Measurements from ENCODE around the gene BCAS3.

BCAS3 gene

GRCh38 chr17:61393904-61394629 lies 716.4 kb downstream of the BCAS3 start:
- no peak for DNase-seq

- no peak for DNase-seq
Measured at GRCh38 chr17:61394630-61395408, 717.2 kb downstream of the BCAS3 start.

- no peak for DNase-seq
Measured at GRCh38 chr17:61395409-61395982, 717.8 kb downstream of the BCAS3 start.

GRCh38 chr17:61395983-61396585 lies 718.4 kb downstream of the BCAS3 start:
- no peak for DNase-seq

GRCh38 chr17:61396586-61397085 lies 719.0 kb downstream of the BCAS3 start:
- no peak for DNase-seq

- DNase-seq: no peak
Measured at GRCh38 chr17:61397086-61397842, 719.6 kb downstream of the BCAS3 start.

GRCh38 chr17:61398721-61399130 lies 721.1 kb downstream of the BCAS3 start:
- no peak for DNase-seq

- no peak for DNase-seq
Measured at GRCh38 chr17:61399131-61400065, 721.7 kb downstream of the BCAS3 start, which contains the start of gene TBX2. Gene TBX2 (plus strand): TSS chr17:61399843. CDS start chr17:61400177, 334 bp downstream.

GRCh38 chr17:61400066-61400716 lies 722.5 kb downstream of the BCAS3 start:
- no peak for DNase-seq

GRCh38 chr17:61400717-61401388 lies 723.2 kb downstream of the BCAS3 start:
- no peak for DNase-seq

GRCh38 chr17:61401389-61402072 lies 723.9 kb downstream of the BCAS3 start:
- DNase-seq: no peak

- no peak for DNase-seq
Measured at GRCh38 chr17:61402073-61402541, 724.5 kb downstream of the BCAS3 start.

GRCh38 chr17:61402978-61403800 lies 725.5 kb downstream of the BCAS3 start:
- peak; percentile 89 for DNase-seq

GRCh38 chr17:61403801-61404662 lies 726.4 kb downstream of the BCAS3 start:
- DNase-seq: peak; percentile 26

- no peak for DNase-seq
Measured at GRCh38 chr17:61404663-61404912, 726.9 kb downstream of the BCAS3 start.

- DNase-seq: no peak
Measured at GRCh38 chr17:61404913-61405685, 727.4 kb downstream of the BCAS3 start.
